ENCODE results near the gene STK32B.

STK32B gene

DNA sequence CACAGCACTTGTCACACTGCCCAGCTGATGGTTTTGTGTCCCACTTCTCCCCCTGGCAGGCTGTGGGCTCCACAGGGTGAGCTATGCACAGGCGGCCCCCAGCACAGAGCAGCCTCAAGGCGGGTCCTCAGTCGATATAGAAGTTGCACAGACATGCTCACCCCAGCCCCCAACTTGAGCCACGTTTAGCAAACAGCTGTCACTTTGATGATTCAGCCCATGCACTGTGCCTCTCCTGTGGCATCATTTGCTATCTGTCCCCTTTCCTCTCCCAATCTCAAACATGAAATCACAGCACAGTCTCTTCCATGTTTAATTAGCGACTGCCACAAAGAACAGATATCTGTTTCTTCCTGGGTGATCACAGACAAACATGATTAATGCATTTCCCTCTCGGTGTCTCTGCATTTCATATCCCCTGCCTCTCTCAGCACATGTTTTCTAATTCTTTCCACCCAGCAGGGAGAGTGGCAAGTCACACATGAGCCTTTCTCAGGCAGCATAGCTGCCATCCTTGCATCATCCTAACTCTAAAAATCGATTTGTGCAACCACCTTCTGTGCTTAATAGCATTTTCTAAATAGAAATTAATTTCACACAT lies 452.2 kb downstream of the STK32B start:
- H3K4me3 ChIP-seq (ENCODE audit: low read depth, low read length): no peak overlapping the region
- H3K36me3 ChIP-seq (ENCODE audit: control insufficient read depth, insufficient read depth, low read length): no peaks in the 10 kb centered on the region
- TF ChIP-seq, protein P1, sequence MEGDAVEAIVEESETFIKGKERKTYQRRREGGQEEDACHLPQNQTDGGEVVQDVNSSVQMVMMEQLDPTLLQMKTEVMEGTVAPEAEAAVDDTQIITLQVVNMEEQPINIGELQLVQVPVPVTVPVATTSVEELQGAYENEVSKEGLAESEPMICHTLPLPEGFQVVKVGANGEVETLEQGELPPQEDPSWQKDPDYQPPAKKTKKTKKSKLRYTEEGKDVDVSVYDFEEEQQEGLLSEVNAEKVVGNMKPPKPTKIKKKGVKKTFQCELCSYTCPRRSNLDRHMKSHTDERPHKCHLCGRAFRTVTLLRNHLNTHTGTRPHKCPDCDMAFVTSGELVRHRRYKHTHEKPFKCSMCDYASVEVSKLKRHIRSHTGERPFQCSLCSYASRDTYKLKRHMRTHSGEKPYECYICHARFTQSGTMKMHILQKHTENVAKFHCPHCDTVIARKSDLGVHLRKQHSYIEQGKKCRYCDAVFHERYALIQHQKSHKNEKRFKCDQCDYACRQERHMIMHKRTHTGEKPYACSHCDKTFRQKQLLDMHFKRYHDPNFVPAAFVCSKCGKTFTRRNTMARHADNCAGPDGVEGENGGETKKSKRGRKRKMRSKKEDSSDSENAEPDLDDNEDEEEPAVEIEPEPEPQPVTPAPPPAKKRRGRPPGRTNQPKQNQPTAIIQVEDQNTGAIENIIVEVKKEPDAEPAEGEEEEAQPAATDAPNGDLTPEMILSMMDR (IDR thresholded peaks at IDR 0.05): no peak
- H2AFZ ChIP-seq: no peak overlapping the region
- H3K9me3 ChIP-seq (ENCODE audit: control insufficient read depth, low read length): no peaks in the 10 kb centered on the region
- H3K9ac ChIP-seq: no peak overlapping the region
- H3K4me1 ChIP-seq: no peaks in the 10 kb centered on the region
- H3K79me2 ChIP-seq: no peaks in the 10 kb centered on the region
- no peaks in the 10 kb centered on the region for H3K27me3 ChIP-seq (ENCODE audit: control insufficient read depth, insufficient read depth, low read length)
- no peak overlapping the region for H3K4me2 ChIP-seq (ENCODE audit: low read length)
- no peak overlapping the region for H3K27ac ChIP-seq

DNA sequence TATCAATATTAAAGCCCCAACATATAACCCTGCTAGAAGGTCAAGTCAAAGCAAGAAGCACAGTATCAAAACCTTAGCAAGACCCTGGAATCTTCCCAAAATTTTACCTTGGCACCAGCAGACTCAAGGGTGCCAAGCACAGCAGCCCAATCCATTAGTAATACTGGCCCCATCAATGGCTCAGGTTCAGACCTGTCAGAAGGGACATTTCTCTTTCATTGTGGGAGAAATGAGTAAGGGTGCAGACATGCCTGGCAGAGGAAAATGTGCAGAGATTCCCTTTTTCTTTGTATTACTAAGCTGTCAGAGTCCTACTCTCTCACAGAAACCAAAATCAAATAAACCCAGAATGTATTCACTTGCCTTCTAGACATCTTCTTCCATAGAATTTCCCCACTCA lies 453.2 kb downstream of the STK32B start:
- Histone ChIP-seq H3K27ac (no peak overlapping the region), H3K4me3 (ENCODE audit: low read depth, low read length) (no peak overlapping the region), H3K27me3 (ENCODE audit: control insufficient read depth, insufficient read depth, low read length) (no peaks in the 10 kb centered on the region), H3K36me3 (ENCODE audit: control insufficient read depth, insufficient read depth, low read length) (no peaks in the 10 kb centered on the region), H3K4me2 (ENCODE audit: low read length) (no peak overlapping the region), H3K9me3 (ENCODE audit: control insufficient read depth, low read length) (no peaks in the 10 kb centered on the region), H3K79me2 (no peaks in the 10 kb centered on the region), H3K4me1 (no peaks in the 10 kb centered on the region), H2AFZ (no peak overlapping the region), H3K9ac (no peak overlapping the region)
- TF ChIP-seq, protein P1 (IDR thresholded peaks at IDR 0.05): no peak

- Histone ChIP-seq H3K27me3 (ENCODE audit: control insufficient read depth, insufficient read depth, low read length) (no peaks in the 10 kb centered on the region), H2AFZ (no peak overlapping the region), H3K79me2 (no peaks in the 10 kb centered on the region), H3K4me2 (ENCODE audit: low read length) (no peak overlapping the region), H3K4me3 (ENCODE audit: low read depth, low read length) (no peak overlapping the region), H3K9me3 (ENCODE audit: control insufficient read depth, low read length) (no peaks in the 10 kb centered on the region), H3K27ac (no peak overlapping the region), H3K4me1 (no peaks in the 10 kb centered on the region), H3K36me3 (ENCODE audit: control insufficient read depth, insufficient read depth, low read length) (no peaks in the 10 kb centered on the region), H3K9ac (no peak overlapping the region)
- TF ChIP-seq, protein P1 (IDR thresholded peaks at IDR 0.05): no peak
These were observed 459.2 kb downstream of the STK32B start for GRCh38 chr4:5510504-5510903.

DNA sequence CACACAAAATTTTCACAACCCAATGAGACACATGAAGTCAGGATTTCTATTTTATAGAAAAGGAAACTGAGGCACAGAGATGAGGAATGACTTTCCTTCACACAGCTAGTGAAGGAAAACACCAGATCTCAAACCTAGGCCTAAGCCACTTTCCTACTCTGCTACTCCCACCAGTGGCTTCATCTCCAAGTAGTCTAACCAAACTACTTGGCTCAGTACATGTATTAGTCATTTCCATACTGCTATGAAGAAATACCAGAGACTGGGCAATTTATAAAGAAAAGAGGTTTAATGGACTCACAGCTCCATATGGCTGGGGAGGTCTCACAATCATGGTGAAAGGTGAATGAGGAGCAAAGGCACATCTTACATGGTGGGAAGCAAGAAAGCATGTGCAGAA lies 460.5 kb downstream of the STK32B start:
- Histone ChIP-seq H2AFZ (no peak overlapping the region), H3K27ac (no peak overlapping the region), H3K4me2 (ENCODE audit: low read length) (no peak overlapping the region), H3K9ac (no peak overlapping the region), H3K79me2 (no peaks in the 10 kb centered on the region), H3K4me3 (ENCODE audit: low read depth, low read length) (no peak overlapping the region), H3K27me3 (ENCODE audit: control insufficient read depth, insufficient read depth, low read length) (no peaks in the 10 kb centered on the region), H3K9me3 (ENCODE audit: control insufficient read depth, low read length) (no peaks in the 10 kb centered on the region), H3K4me1 (no peaks in the 10 kb centered on the region), H3K36me3 (ENCODE audit: control insufficient read depth, insufficient read depth, low read length) (no peaks in the 10 kb centered on the region)
- TF ChIP-seq, protein P1 (IDR thresholded peaks at IDR 0.05): no peak

- H3K27ac ChIP-seq: no peak overlapping the region
- no peak overlapping the region for H3K4me3 ChIP-seq (ENCODE audit: low read depth, low read length)
- H3K9me3 ChIP-seq (ENCODE audit: control insufficient read depth, low read length): no peaks in the 10 kb centered on the region
- H3K9ac ChIP-seq: no peak overlapping the region
- no peaks in the 10 kb centered on the region for H3K4me1 ChIP-seq
- H3K27me3 ChIP-seq (ENCODE audit: control insufficient read depth, insufficient read depth, low read length): no peaks in the 10 kb centered on the region
- H3K4me2 ChIP-seq (ENCODE audit: low read length): no peak overlapping the region
- H3K36me3 ChIP-seq (ENCODE audit: control insufficient read depth, insufficient read depth, low read length): no peaks in the 10 kb centered on the region
- no peak overlapping the region for H2AFZ ChIP-seq
- no peaks in the 10 kb centered on the region for H3K79me2 ChIP-seq
- TF ChIP-seq, protein P1 (IDR thresholded peaks at IDR 0.05): no peak
These were observed 464.4 kb downstream of the STK32B start for GRCh38 chr4:5515646-5516045.
